Adrenal gland (tissue), 5 donors: Measurements from ENCODE around the gene TBC1D2B.

Source experiments
- POLR2A ChIP-seq, 2 donors: fragments of 450-650 bp; IDR thresholded peaks; one replicate each; pipeline ENCODE4 v1.6.1; 2017; ENCODE audit warnings: antibody characterized with exemption in 2 of 2, mild to moderate bottlenecking in 2 of 2, moderate library complexity in 1 of 2
- TF ChIP-seq, protein P1 (sequence below), 6 experiments: fragments of 450-650 bp in 4 of 6; fragments of 200-600 bp in 2 of 6; sonication (generic) in 1 of 6; IDR thresholded peaks; 1 replicate in 5 of 6; 2 replicates in 1 of 6; pipeline versions ENCODE4 v1.5.1 to v1.8.0; 2016 to 2021; ENCODE audit warnings: antibody characterized with exemption in 6 of 6, mild to moderate bottlenecking in 2 of 6, moderate library complexity in 1 of 6
- donor health status: DM: no; HTN: no; CAD: no.

DNA sequence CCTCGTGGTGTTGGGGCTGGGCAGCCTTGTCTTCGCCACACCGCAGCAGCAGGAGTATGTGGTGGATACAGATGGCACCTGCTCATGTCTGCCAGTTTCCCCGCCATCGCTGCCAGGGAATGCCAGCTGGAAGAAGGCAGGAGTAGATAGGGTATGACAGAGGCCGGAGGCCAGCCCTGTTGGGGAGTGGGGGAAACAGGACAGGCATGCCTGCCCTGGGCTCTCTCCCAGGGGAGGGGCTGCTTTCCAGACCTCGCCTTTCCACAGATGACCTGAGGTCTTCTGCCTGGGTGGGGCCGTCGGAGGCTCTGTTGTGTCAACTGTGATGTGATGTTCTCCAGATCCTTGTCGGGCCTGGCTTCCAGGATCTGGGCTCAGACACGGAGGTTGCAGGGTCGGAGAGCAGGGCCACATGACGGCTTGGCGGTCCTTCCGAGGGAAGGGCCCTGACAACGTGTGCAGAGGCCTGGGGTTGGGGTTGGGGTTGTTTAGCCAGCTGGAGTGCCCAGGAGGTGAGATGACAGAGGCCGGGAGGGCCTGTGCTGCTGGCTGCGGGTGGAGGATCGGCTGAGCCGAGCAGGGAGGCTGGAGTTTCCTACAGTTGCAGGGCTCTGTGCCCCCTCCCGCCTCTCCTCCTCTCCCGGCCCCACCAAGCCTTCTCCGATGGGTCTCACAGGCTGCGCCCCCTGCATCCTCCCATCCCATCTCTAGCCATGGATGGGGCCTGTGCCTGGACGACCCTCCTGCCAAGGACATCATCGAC lies 102.0 kb downstream of the TBC1D2B start:
- TF ChIP-seq POLR2A (IDR thresholded peaks at IDR 0.05), result no peak
- TF ChIP-seq, protein P1, sequence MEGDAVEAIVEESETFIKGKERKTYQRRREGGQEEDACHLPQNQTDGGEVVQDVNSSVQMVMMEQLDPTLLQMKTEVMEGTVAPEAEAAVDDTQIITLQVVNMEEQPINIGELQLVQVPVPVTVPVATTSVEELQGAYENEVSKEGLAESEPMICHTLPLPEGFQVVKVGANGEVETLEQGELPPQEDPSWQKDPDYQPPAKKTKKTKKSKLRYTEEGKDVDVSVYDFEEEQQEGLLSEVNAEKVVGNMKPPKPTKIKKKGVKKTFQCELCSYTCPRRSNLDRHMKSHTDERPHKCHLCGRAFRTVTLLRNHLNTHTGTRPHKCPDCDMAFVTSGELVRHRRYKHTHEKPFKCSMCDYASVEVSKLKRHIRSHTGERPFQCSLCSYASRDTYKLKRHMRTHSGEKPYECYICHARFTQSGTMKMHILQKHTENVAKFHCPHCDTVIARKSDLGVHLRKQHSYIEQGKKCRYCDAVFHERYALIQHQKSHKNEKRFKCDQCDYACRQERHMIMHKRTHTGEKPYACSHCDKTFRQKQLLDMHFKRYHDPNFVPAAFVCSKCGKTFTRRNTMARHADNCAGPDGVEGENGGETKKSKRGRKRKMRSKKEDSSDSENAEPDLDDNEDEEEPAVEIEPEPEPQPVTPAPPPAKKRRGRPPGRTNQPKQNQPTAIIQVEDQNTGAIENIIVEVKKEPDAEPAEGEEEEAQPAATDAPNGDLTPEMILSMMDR (IDR thresholded peaks at IDR 0.05), result no peak
